Measurements from ENCODE around the gene MGAT3. TPM values are rescaled to one million over a fixed set of nuclear protein-coding genes. Genes with fewer than 3 reads are reported as not detected.

The MGAT3 gene
- total and polyA plus RNA-seq, 10 donors: 1.3 to 14.4 (median 9.1) TPM

GRCh38 chr22:39462443-39463221 is 5.8 kb downstream of the MGAT3 start:
- no peak for DNase-seq
- peaks cover 0 to 24% (median 11%) of the 10 kb centered on the region in 7 donors for H3K27me3 ChIP-seq (replicated peaks in 1 of 7)
- no peaks in the 10 kb centered on the region for H3K9me3 ChIP-seq
- WGBS, 5 donors: 20 to 38% (median 33%) methylated on average over 13 of the region's 13 CpGs
- H3K4me1 ChIP-seq: peaks cover 29 to 81% (median 69%) of the 10 kb centered on the region in 6 donors
- peak overlapping the region; percentile 46 to 86 (median 66) for H3K27ac ChIP-seq
- no peak overlapping the region for H3K4me3 ChIP-seq
- intact Hi-C loops (cut with DNase I; ENCODE audit: low total_unique reads): no loop called here
- peak; percentile 18 to 60 (median 53) for TF ChIP-seq POLR2AphosphoS5 (IDR thresholded peaks at IDR 0.05)
- TF ChIP-seq POLR2A (IDR thresholded peaks at IDR 0.05): no peak
- H3K36me3 ChIP-seq: no peaks in the 10 kb centered on the region

GRCh38 chr22:39463277-39463676 is 6.5 kb downstream of the MGAT3 start:
- intact Hi-C loops (cut with DNase I; ENCODE audit: low total_unique reads): no loop called here
- H3K4me3 ChIP-seq: no peak overlapping the region
- TF ChIP-seq POLR2A (IDR thresholded peaks at IDR 0.05) (no peak), CTCF (IDR thresholded peaks at IDR 0.05 in 8 of 11, conservative IDR thresholded peaks at IDR 0.05 in 3 of 11) (no peak), POLR2AphosphoS5 (IDR thresholded peaks at IDR 0.05) (no peak)
- H3K4me1 ChIP-seq: peaks cover 29 to 81% (median 68%) of the 10 kb centered on the region in 6 donors
- H3K36me3 ChIP-seq: no peaks in the 10 kb centered on the region
- no peak for DNase-seq
- peak overlapping the region; percentile 46 to 86 (median 66) for H3K27ac ChIP-seq
- 87 to 98% (median 90%) methylated on average over 6 of the region's 6 CpGs for WGBS, 5 donors
- no peaks in the 10 kb centered on the region for H3K9me3 ChIP-seq
- peaks cover 0 to 17% (median 5%) of the 10 kb centered on the region in 7 donors for H3K27me3 ChIP-seq (replicated peaks in 1 of 7)

GRCh38 chr22:39463931-39464390 is 7.1 kb downstream of the MGAT3 start:
- H3K4me1 ChIP-seq: peaks cover 29 to 81% (median 66%) of the 10 kb centered on the region in 6 donors
- no peaks in the 10 kb centered on the region for H3K36me3 ChIP-seq
- no peaks in the 10 kb centered on the region for H3K9me3 ChIP-seq
- intact Hi-C loops (cut with DNase I; ENCODE audit: low total_unique reads): no loop called here
- peaks cover 0 to 10% (median 0%) of the 10 kb centered on the region in 7 donors for H3K27me3 ChIP-seq (replicated peaks in 1 of 7)
- no peak overlapping the region for H3K4me3 ChIP-seq
- WGBS, 5 donors: 62 to 83% (median 78%) methylated on average over 10 of the region's 10 CpGs
- DNase-seq: peak; percentile 66
- TF ChIP-seq POLR2A (IDR thresholded peaks at IDR 0.05) (no peak), POLR2AphosphoS5 (IDR thresholded peaks at IDR 0.05) (no peak), CTCF (IDR thresholded peaks at IDR 0.05 in 8 of 11, conservative IDR thresholded peaks at IDR 0.05 in 3 of 11) (no peak)
- peak overlapping the region in 4 of 8 donors; percentile 55 to 86 (median 79) for H3K27ac ChIP-seq

GRCh38 chr22:39466228-39467006 is 9.6 kb downstream of the MGAT3 start:
- TF ChIP-seq POLR2AphosphoS5 (IDR thresholded peaks at IDR 0.05) (peak in 1 of 3 donors; percentile 15), CTCF (IDR thresholded peaks at IDR 0.05 in 8 of 11, conservative IDR thresholded peaks at IDR 0.05 in 3 of 11) (no peak), POLR2A (IDR thresholded peaks at IDR 0.05) (no peak)
- intact Hi-C loops (cut with DNase I; ENCODE audit: low total_unique reads): no loop called here
- Histone ChIP-seq H3K27me3 (replicated peaks in 1 of 7) (no peaks in the 10 kb centered on the region), H3K9me3 (no peaks in the 10 kb centered on the region), H3K4me3 (peak overlapping the region in 1 of 8 donors; percentile 27), H3K36me3 (no peaks in the 10 kb centered on the region), H3K27ac (peak overlapping the region; percentile 23 to 86 (median 72)), H3K4me1 (peaks cover 35 to 100% (median 87%) of the 10 kb centered on the region in 6 donors)
- 63 to 79% (median 74%) methylated on average over 21 of the region's 21 CpGs for WGBS, 5 donors
- peak; percentile 79 for DNase-seq

Data from spleen (tissue), 11 donors.